Mammary epithelial cell (primary cell): Measurements from ENCODE around the gene TIMM44.

Experiments used
- EZH2 ChIP-seq: IDR thresholded peaks from 2 replicates; pipeline ENCODE4 v1.6.1; 2012; ENCODE audit warnings: low read length, inconsistent platforms, borderline replicate concordance
- TF ChIP-seq, protein P1 (sequence below), 2 donors: IDR thresholded peaks in 1 of 2; conservative IDR thresholded peaks in 1 of 2; 2 replicates each; pipeline ENCODE4 v1.5.1; 2011 to 2012; ENCODE audit warnings: inconsistent platforms in 2 of 2, low read length in 2 of 2, mild to moderate bottlenecking in 2 of 2, control low read depth in 1 of 2, low read depth in 1 of 2; ENCODE audit not compliant: insufficient read depth in 1 of 2; ENCODE audit errors: extremely low read depth in 1 of 2

DNA sequence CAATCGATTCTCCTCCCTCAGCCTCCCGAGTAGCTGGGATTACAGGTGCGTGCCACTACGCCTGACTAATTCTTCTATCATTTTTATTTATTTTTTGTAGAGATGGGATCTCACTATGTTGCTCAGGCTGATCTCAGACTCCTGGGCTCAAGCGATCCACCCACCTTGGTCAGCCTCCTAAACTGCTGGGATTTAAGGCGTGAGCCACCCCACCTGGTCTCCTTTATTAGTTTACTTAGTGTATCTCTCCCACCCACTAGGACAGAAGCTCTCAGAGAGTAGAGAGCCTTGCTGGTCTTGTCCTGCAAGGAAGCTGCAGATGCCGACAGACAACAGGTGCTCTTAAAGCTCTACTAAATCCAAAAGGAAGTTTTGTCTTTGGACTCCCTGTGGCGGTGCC, 57.6 kb downstream of the TIMM44 start:
- TF ChIP-seq EZH2, result no peak
- TF ChIP-seq, protein P1, sequence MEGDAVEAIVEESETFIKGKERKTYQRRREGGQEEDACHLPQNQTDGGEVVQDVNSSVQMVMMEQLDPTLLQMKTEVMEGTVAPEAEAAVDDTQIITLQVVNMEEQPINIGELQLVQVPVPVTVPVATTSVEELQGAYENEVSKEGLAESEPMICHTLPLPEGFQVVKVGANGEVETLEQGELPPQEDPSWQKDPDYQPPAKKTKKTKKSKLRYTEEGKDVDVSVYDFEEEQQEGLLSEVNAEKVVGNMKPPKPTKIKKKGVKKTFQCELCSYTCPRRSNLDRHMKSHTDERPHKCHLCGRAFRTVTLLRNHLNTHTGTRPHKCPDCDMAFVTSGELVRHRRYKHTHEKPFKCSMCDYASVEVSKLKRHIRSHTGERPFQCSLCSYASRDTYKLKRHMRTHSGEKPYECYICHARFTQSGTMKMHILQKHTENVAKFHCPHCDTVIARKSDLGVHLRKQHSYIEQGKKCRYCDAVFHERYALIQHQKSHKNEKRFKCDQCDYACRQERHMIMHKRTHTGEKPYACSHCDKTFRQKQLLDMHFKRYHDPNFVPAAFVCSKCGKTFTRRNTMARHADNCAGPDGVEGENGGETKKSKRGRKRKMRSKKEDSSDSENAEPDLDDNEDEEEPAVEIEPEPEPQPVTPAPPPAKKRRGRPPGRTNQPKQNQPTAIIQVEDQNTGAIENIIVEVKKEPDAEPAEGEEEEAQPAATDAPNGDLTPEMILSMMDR (conservative IDR thresholded peaks at IDR 0.05 in 1 of 2, IDR thresholded peaks at IDR 0.05 in 1 of 2; ENCODE audit: extremely low read depth in 1 of 2, insufficient read depth in 1 of 2, low read depth in 1 of 2, low read length in 2 of 2), result no peak
